ENCODE results near the gene CDADC1.

CDADC1 gene

DNA sequence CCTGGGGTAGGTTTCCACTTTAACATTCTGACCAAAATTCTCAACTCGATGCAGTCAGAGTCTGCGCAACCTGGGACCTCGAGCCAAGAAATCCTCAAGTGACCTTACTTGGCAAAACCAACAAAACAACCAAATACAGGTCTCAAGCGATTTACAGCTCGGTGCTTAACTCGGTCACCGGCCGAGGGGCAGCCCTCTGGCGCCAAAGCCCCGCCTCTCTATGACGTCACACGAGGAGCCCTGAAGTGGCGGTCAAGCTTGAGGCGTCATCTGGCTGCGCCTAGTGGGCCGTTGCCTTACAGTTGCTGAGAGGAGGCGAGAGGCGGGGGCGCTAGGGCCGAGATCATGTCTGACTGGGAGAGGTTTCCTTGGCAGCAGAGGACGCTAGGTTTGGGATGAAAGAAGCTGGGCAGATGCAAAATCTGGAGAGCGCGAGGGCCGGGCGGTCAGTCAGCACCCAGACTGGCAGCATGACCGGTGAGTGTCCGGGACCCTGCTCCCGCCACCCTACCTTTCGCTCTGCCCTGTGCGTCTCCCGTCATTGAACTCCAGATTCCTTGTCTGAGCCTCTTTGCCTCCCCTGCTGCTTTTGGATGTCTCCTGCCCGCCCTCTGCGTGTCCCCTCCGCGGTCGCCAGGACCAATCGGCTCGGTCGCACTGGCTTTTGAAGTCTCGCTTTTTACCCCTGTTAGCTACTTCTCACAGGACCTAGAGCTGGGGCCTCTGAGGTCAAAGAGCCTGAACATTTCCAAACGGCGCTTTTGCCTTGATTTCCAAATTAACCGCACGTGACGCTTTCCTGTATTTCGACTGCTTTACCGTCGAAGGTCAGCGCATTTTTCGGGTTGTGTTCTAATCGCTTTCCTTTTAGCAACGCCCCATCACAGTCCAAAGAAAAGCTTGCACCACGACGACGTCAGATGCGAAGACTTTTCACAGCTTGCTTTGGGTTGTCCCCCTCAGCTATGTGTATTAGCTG, at the start of gene CDADC1:
TSS of gene CDADC1 (plus strand) at position 283 of the 979 bp plus-strand sequence. CDS start at position 396, 113 bp downstream.
- TF ChIP-seq, protein P1, sequence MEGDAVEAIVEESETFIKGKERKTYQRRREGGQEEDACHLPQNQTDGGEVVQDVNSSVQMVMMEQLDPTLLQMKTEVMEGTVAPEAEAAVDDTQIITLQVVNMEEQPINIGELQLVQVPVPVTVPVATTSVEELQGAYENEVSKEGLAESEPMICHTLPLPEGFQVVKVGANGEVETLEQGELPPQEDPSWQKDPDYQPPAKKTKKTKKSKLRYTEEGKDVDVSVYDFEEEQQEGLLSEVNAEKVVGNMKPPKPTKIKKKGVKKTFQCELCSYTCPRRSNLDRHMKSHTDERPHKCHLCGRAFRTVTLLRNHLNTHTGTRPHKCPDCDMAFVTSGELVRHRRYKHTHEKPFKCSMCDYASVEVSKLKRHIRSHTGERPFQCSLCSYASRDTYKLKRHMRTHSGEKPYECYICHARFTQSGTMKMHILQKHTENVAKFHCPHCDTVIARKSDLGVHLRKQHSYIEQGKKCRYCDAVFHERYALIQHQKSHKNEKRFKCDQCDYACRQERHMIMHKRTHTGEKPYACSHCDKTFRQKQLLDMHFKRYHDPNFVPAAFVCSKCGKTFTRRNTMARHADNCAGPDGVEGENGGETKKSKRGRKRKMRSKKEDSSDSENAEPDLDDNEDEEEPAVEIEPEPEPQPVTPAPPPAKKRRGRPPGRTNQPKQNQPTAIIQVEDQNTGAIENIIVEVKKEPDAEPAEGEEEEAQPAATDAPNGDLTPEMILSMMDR (IDR thresholded peaks at IDR 0.05; ENCODE audit: low read depth, low read length) = no peak
- peak within 1 kb of the TSS; percentile 90 for H3K4me3 ChIP-seq (ENCODE audit: low read depth, low read length)

DNA sequence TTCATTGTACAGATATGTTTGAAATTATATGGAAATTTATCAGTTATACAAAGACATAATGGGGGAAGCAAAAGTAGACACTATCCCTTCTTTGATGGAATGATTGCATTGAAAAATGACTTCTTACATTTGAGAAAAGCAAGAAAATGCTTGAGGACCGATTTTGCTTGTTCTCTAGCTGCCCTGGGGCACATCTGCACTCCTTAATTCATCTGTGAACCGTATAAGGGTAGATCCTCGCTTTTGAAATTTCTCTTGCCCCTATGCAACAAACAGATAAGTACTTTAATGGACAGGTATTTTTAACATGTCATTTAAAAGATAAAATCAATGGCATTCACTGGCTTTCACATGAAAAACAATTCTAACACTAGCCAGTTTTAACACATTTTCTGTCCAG, 41.1 kb upstream of the CDADC1 start:
- TF ChIP-seq, protein P1 (IDR thresholded peaks at IDR 0.05; ENCODE audit: low read depth, low read length) = no peak
- no peak overlapping the region for H3K4me3 ChIP-seq (ENCODE audit: low read depth, low read length)

DNA sequence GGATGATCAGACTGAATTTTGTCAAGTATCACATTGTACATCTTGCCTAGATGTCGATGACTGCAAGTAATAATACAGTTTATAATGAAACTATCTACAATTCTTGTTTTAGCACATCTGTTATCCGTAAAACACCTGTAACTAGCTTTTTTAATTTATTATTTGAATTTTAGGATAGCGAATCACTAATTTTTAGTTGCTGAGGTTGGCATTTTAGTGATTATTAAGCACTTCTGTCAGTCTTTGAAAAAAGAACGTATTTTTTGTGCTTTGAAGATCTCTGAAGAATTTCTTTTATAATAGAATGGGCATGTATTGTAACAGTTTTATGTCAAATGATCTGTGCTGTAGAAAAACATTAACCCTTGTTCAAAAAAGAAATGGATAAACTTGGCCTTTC, 39.1 kb upstream of the CDADC1 start:
- TF ChIP-seq, protein P1 (IDR thresholded peaks at IDR 0.05; ENCODE audit: low read depth, low read length) = no peak
- H3K4me3 ChIP-seq (ENCODE audit: low read depth, low read length) = no peak overlapping the region

DNA sequence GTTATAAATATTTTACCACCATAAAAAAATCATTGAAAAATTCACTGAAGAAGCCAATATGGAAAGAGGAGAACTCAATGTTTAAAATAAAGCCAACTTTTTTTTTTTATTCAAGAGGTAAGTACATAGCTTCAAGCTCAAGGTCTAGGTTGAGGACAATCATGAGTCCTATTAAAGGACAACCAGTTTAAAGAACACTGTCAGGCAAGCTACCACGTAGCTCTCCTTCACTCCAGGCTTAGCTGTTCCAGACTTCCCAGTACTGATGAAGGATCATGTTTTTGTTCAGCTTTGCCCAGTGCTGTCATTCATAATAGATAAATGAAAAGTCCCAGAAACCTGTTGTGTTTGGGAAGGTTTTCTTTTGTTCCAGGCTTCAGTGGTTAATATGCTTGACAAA, 37.6 kb upstream of the CDADC1 start:
- TF ChIP-seq, protein P1 (IDR thresholded peaks at IDR 0.05; ENCODE audit: low read depth, low read length) = no peak
- no peak overlapping the region for H3K4me3 ChIP-seq (ENCODE audit: low read depth, low read length)

DNA sequence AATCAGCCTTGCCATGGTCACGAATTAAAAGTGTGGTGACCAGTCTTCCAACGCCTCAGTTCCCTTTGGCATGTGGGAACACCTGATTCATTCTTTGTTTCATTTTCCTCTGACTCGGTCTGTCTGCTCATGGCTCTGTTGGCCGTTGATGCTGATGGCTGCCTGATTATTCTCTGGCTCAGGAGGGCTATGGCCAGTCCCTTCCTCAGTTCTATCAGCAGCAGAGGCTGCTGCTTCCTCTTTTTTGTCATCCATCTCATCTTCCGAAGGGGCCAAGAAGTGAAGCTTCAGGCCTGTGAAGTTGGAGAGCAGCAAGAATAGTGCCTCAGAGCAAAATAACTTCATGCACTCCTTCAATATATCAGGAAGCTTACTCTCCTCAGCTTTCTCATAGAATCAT, 37.1 kb upstream of the CDADC1 start:
- H3K4me3 ChIP-seq (ENCODE audit: low read depth, low read length) = no peak overlapping the region
- TF ChIP-seq, protein P1 (IDR thresholded peaks at IDR 0.05; ENCODE audit: low read depth, low read length) = no peak

DNA sequence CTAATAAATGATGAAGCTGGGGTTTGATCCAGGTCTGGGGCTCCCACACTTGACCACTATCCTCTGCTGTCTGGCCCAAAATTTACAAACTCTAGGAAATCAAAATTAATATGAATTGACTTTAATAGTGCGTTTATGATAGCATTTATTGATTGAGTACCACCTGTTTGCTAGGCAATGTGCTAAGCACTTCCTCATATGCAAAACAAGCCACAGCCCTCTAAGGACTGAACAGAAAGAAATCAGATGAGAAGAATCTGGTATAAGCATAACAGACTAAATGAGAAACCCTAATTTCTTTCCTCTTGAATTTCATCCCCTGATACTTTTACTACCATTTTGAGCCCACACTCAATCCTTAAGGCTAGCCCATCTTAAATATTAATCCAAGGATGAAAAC, 34.2 kb upstream of the CDADC1 start:
- no peak overlapping the region for H3K4me3 ChIP-seq (ENCODE audit: low read depth, low read length)
- TF ChIP-seq, protein P1 (IDR thresholded peaks at IDR 0.05; ENCODE audit: low read depth, low read length) = no peak

Data from WI38 (cell line).